SK-N-SH (cell line): ENCODE measurements around the gene KIF5C. TPM values are rescaled to one million over a fixed set of nuclear protein-coding genes. Genes with fewer than 3 reads are reported as not detected.
A peak's percentile ranks its signal among the peaks of the same experiment; 100 is the strongest.

Experiments used
- CTCF ChIA-PET: fragments of 300-600, 350-600 bp; formaldehyde crosslinking; extraction: SDS; loops from one replicate; lab custom pipeline; 2021; lab: Yijun Ruan, JAX
- POLR2A ChIA-PET: fragments of 350-600 bp; sonication (Branson Sonifier 250); formaldehyde crosslinking; extraction: SDS; loops from one replicate; lab custom pipeline; 2020; ENCODE audit warnings: antibody characterized with exemption, inconsistent platforms; lab: Yijun Ruan, JAX
- DNase-seq: peaks from one replicate; pipeline ENCODE4 v3.0.0; 2012
- H2AFZ ChIP-seq: fragments of 200-600 bp; sonication (generic); 2 replicates; pipeline ENCODE4 v1.8.1; 2016; ENCODE audit warnings: antibody characterized with exemption, mild to moderate bottlenecking, low read depth
- H3F3A ChIP-seq: fragments of 200-600 bp; sonication (generic); replicated peaks from 2 replicates; pipeline ENCODE3; 2016; ENCODE audit warnings: antibody characterized with exemption, mild to moderate bottlenecking; ENCODE audit not compliant: insufficient read depth
- H3K27ac ChIP-seq, 2 experiments: fragments of 200-500 bp in 1 of 2; fragments of 200-600 bp in 1 of 2; sonication (Bioruptor generic) in 1 of 2; sonication (generic), shearing (Covaris generic) in 1 of 2; 2 replicates each; pipeline versions ENCODE4 v1.5.1 to v1.6.1; 2014 to 2016; ENCODE audit warnings: low read depth in 2 of 2, inconsistent platforms in 1 of 2, low read length in 1 of 2, mild to moderate bottlenecking in 1 of 2, mixed read lengths in 1 of 2
- H3K27me3 ChIP-seq: fragments of 200-600 bp; sonication (generic), shearing (Covaris generic); 2 replicates; pipeline ENCODE4 v1.6.1; 2016; ENCODE audit warnings: mixed run types; ENCODE audit not compliant: insufficient read depth
- H3K36me3 ChIP-seq, 2 experiments: fragments of 200-500 bp in 1 of 2; fragments of 200-600 bp in 1 of 2; sonication (Bioruptor generic) in 1 of 2; sonication (generic) in 1 of 2; replicated peaks in 1 of 2; 2 replicates each; pipeline versions ENCODE3 to v1.5.1; 2014 to 2016; ENCODE audit warnings: low read length in 1 of 2, mild to moderate bottlenecking in 1 of 2; ENCODE audit not compliant: insufficient read depth in 2 of 2, control insufficient read depth in 1 of 2
- H3K4me1 ChIP-seq, 2 experiments: fragments of 200-500 bp in 1 of 2; fragments of 200-600 bp in 1 of 2; sonication (Bioruptor generic) in 1 of 2; sonication (generic), shearing (Covaris generic) in 1 of 2; 2 replicates each; pipeline versions ENCODE4 v1.5.1 to v1.6.1; 2014 to 2016; ENCODE audit warnings: low read depth in 1 of 2, low read length in 1 of 2, mixed run types in 1 of 2; ENCODE audit not compliant: insufficient read depth in 2 of 2, control insufficient read depth in 1 of 2
- H3K4me2 ChIP-seq: fragments of 200-600 bp; sonication (generic), shearing (Covaris generic); 2 replicates; pipeline ENCODE4 v1.6.1; 2017; ENCODE audit warnings: mixed run types
- H3K4me3 ChIP-seq, 2 experiments: fragments of 200-500 bp in 1 of 2; fragments of 200-600 bp in 1 of 2; sonication (Bioruptor generic) in 1 of 2; sonication (generic), shearing (Covaris generic) in 1 of 2; 2 replicates each; pipeline versions ENCODE4 v1.5.1 to v1.8.1; 2014 to 2016; ENCODE audit warnings: low read depth in 2 of 2, inconsistent platforms in 1 of 2, low read length in 1 of 2, mild to moderate bottlenecking in 1 of 2, mixed read lengths in 1 of 2, moderate library complexity in 1 of 2
- H3K79me2 ChIP-seq: fragments of 200-600 bp; sonication (generic); 2 replicates; pipeline ENCODE4 v1.8.1; 2017; ENCODE audit warnings: mild to moderate bottlenecking; ENCODE audit not compliant: insufficient read depth
- H3K9ac ChIP-seq: fragments of 200-600 bp; sonication (generic); 2 replicates; pipeline ENCODE4 v1.6.1; 2017; ENCODE audit warnings: mixed run types
- H3K9me2 ChIP-seq: fragments of 200-600 bp; sonication (generic); 2 replicates; pipeline ENCODE4 v1.6.1; 2017; ENCODE audit warnings: mixed run types
- H3K9me3 ChIP-seq: fragments of 200-600 bp; sonication (generic); 2 replicates; pipeline ENCODE4 v1.6.1; 2017; ENCODE audit warnings: mixed run types, mild to moderate bottlenecking, moderate library complexity
- H4K20me1 ChIP-seq: fragments of 200-600 bp; sonication (generic); 2 replicates; pipeline ENCODE4 v1.6.1; 2017; ENCODE audit warnings: mild to moderate bottlenecking, mixed run types; ENCODE audit not compliant: insufficient read depth
- FOSL2 ChIP-seq: IDR thresholded peaks from 2 replicates; pipeline ENCODE4 v1.4.0; 2012; ENCODE audit warnings: low read depth, mild to moderate bottlenecking, moderate library complexity, borderline replicate concordance
- FOXM1 ChIP-seq: IDR thresholded peaks from 2 replicates; pipeline ENCODE4 v1.4.0; 2012; ENCODE audit warnings: low read depth, mild to moderate bottlenecking
- GATA2 ChIP-seq: sonication (generic); formaldehyde crosslinking; IDR thresholded peaks from 2 replicates; pipeline ENCODE4 v1.5.0; 2020; ENCODE audit warnings: mild to moderate bottlenecking, missing genetic modification reagents
- RAD21 ChIP-seq: IDR thresholded peaks from 2 replicates; pipeline ENCODE4 v1.6.1; 2012; ENCODE audit warnings: mild to moderate bottlenecking, low read length
- RCOR1 ChIP-seq: fragments of 150-350 bp; IDR thresholded peaks from 2 replicates; pipeline ENCODE4 v1.6.1; 2017; ENCODE audit warnings: antibody characterized with exemption, low read length
- RFX5 ChIP-seq: IDR thresholded peaks from 2 replicates; pipeline ENCODE4 v1.6.1; 2012; ENCODE audit warnings: mild to moderate bottlenecking, improper control_type of control experiment, low read length
- SMC3 ChIP-seq: IDR thresholded peaks from 2 replicates; pipeline ENCODE4 v1.6.1; 2012; ENCODE audit warnings: low read depth, low read length, improper control_type of control experiment
- YY1 ChIP-seq: IDR thresholded peaks from 2 replicates; pipeline ENCODE4 v1.4.0; 2012; ENCODE audit warnings: low read depth, mild to moderate bottlenecking
- WGBS: methylation state at CpG from one replicate; pipeline ENCODE4 v1.1.6; 2017; ENCODE audit warnings: low lambda C conversion rate; 5-methylcytosine and 5-hydroxymethylcytosine counted together
- polyA plus RNA-seq, 3 experiments: library from polyadenylated mRNA; depleted of rRNA; stranded (reverse); fragments of >200 nt; gene quantifications; 2 replicates each; pipeline ENCODE4 v1.2.3, GENCODE V29; 2012
- TF ChIP-seq, protein P1 (sequence below): fragments of 200-600 bp; sonication (generic); IDR thresholded peaks from 2 replicates; pipeline ENCODE4 v1.6.1; 2017; ENCODE audit warnings: antibody characterized with exemption, mild to moderate bottlenecking, moderate library complexity

Gene KIF5C
- polyA plus RNA-seq, 1 of the 3 experiments (the other 2 are of a cell fraction) = 3.9 TPM

DNA sequence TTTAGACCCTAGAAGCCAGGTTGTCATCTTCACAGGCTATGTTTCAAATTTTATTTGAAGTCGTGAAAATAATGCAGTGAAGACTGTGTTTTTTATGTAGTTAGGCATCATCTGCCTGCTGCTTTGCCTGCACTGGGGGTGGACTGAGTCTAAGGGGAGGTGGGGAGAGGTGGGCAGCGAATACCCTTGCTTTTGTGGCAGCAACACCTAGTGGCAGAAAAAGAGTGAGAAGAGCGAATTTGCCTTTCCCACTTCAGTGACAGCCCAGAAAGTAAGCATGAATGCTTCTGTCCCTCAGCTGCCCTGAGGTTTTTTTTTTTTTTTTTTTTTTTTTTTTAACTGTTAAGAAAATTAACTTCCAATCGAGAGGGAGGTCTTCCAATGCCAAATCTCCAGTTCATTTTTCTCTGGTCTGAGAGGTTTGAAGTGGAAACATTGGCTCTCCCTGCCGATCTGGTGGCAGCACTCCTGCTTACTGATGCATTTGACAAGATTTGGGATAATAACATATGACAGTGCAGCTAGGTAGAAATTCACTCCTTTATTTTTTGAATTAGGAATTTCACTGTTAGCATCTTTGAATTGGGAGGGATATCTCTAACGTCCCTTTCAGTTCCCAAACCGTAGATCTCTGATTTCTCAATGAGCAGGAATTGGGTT lies 103.1 kb downstream of the KIF5C start:
- Histone ChIP-seq H3K79me2 (no peaks in the 10 kb centered on the region), H4K20me1 (no peaks in the 10 kb centered on the region), H3K4me3 (no peak overlapping the region), H3K4me1 (peaks cover 0 to 4% of the 10 kb centered on the region in 2 experiments; a peak in 2 of 4 replicates), H3K9me3 (no peaks in the 10 kb centered on the region), H3K9me2 (no peaks in the 10 kb centered on the region), H3K27me3 (no peaks in the 10 kb centered on the region), H3K9ac (no peak overlapping the region), H3K27ac (no peak overlapping the region), H2AFZ (no peak overlapping the region), H3K36me3 (peaks cover 6 to 8% of the 10 kb centered on the region in 2 experiments), H3F3A (no peaks in the 10 kb centered on the region), H3K4me2 (no peak overlapping the region)
- DNase-seq = no peak
- ChIA-PET POLR2A (interaction anchor here (0.6 to 1.5 kb wide), 2 partner anchors 9 to 948 kb away, joined by 5 to 8 read pairs; no protein-coding TSS in a partner anchor), CTCF (interaction anchor here (0.9 to 1.3 kb wide), 9 partner anchors 8 to 162 kb away, joined by 3 to 8 read pairs (median 4); no protein-coding TSS in a partner anchor)
- 64% methylated on average over 7 of the region's 7 CpGs for WGBS
- TF ChIP-seq YY1 (no peak), RFX5 (no peak), FOXM1 (no peak), FOSL2 (no peak), SMC3 (0 out of 2 replicates have a peak, but pooled peaks have one; percentile 27), RAD21 (peak; percentile 61)
- TF ChIP-seq, protein P1, sequence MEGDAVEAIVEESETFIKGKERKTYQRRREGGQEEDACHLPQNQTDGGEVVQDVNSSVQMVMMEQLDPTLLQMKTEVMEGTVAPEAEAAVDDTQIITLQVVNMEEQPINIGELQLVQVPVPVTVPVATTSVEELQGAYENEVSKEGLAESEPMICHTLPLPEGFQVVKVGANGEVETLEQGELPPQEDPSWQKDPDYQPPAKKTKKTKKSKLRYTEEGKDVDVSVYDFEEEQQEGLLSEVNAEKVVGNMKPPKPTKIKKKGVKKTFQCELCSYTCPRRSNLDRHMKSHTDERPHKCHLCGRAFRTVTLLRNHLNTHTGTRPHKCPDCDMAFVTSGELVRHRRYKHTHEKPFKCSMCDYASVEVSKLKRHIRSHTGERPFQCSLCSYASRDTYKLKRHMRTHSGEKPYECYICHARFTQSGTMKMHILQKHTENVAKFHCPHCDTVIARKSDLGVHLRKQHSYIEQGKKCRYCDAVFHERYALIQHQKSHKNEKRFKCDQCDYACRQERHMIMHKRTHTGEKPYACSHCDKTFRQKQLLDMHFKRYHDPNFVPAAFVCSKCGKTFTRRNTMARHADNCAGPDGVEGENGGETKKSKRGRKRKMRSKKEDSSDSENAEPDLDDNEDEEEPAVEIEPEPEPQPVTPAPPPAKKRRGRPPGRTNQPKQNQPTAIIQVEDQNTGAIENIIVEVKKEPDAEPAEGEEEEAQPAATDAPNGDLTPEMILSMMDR = peak; percentile 11; the same call in 1 of the 2 replicates

DNA sequence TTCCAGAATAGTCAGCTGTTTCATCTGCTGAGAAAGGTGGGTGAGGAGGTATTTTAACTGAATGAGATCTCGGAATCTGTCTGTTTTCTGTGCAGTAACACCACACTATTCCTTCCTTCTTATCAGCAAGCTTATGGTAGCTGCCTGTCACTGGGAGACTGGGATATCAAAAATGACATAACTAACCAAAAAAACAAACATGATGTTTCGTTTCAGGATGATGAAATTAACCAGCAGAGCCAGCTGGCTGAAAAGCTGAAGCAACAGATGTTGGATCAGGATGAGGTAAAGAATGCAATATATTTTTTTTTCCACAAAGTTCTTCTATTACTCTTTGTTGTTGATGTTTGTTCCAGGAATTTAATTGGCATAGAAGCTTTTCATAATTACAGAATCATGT lies 103.7 kb downstream of the KIF5C start:
- Histone ChIP-seq H3K27ac (no peak overlapping the region), H3F3A (no peaks in the 10 kb centered on the region), H2AFZ (no peak overlapping the region), H3K4me1 (peaks cover 0 to 4% of the 10 kb centered on the region in 2 experiments; a peak in 2 of 4 replicates), H3K9me3 (no peaks in the 10 kb centered on the region), H3K27me3 (no peaks in the 10 kb centered on the region), H3K4me3 (no peak overlapping the region), H3K79me2 (no peaks in the 10 kb centered on the region), H3K4me2 (no peak overlapping the region), H4K20me1 (no peaks in the 10 kb centered on the region), H3K9ac (no peak overlapping the region), H3K9me2 (no peaks in the 10 kb centered on the region), H3K36me3 (peaks cover 6 to 9% of the 10 kb centered on the region in 2 experiments)
- POLR2A ChIA-PET = interaction anchor here (1.5 kb wide), 1 partner anchor 9 kb away, joined by 8 read pairs; no protein-coding TSS in a partner anchor
- WGBS = 39% methylated on average over 2 of the region's 2 CpGs
- CTCF ChIA-PET = interaction anchor here (0.9 to 1.3 kb wide), 9 partner anchors 8 to 163 kb away, joined by 3 to 8 read pairs (median 4); no protein-coding TSS in a partner anchor
- DNase-seq = no peak
- TF ChIP-seq RCOR1 = peak; percentile 20; the same call in 1 of the 2 replicates
- TF ChIP-seq SMC3 = no peak
- TF ChIP-seq GATA2 (CRISPR knock-in tag) = peak; percentile 38; the same call in 1 of the 2 replicates
